Hepatocyte (in vitro differentiated cells): ENCODE measurements around the gene USP21. TPM values are rescaled to one million over a fixed set of nuclear protein-coding genes. Genes with fewer than 3 reads are reported as not detected.

Experiments used
- DNase-seq: peaks from one replicate; pipeline ENCODE4 v3.0.0-alpha.2; 2016; ENCODE audit warnings: low spot score
- H2AFZ ChIP-seq: fragments of 200-600 bp; sonication (generic); 2 replicates; pipeline ENCODE4 v1.6.0; 2016; ENCODE audit warnings: antibody characterized with exemption, mild to moderate bottlenecking
- H3K27ac ChIP-seq: fragments of 200-600 bp; sonication (generic); 2 replicates; pipeline ENCODE4 v1.5.1; 2016; ENCODE audit warnings: mild to moderate bottlenecking
- H3K27me3 ChIP-seq: fragments of 200-600 bp; sonication (generic); 2 replicates; pipeline ENCODE4 v1.6.1; 2016
- H3K36me3 ChIP-seq: fragments of 200-600 bp; sonication (generic); replicated peaks from 2 replicates; pipeline ENCODE4 v1.5.1; 2016; ENCODE audit warnings: low read depth; ENCODE audit not compliant: insufficient read depth
- H3K4me1 ChIP-seq: fragments of 200-600 bp; sonication (generic); 2 replicates; pipeline ENCODE4 v1.5.1; 2016; ENCODE audit warnings: mild to moderate bottlenecking, moderate library complexity; ENCODE audit not compliant: insufficient read depth
- H3K4me2 ChIP-seq: fragments of 200-600 bp; sonication (generic); 2 replicates; pipeline ENCODE4 v1.6.0; 2016
- H3K4me3 ChIP-seq: fragments of 200-600 bp; sonication (generic); 2 replicates; pipeline ENCODE4 v1.5.1; 2016; ENCODE audit warnings: mild to moderate bottlenecking
- H3K79me2 ChIP-seq: fragments of 200-600 bp; sonication (generic); 2 replicates; pipeline ENCODE4 v1.6.0; 2017; ENCODE audit warnings: mild to moderate bottlenecking
- H3K9me2 ChIP-seq: fragments of 200-600 bp; sonication (generic); replicated peaks from 2 replicates; pipeline ENCODE4 v1.6.0; 2017; ENCODE audit warnings: mild to moderate bottlenecking; ENCODE audit not compliant: insufficient read depth
- H3K9me3 ChIP-seq: fragments of 200-600 bp; sonication (generic); 2 replicates; pipeline ENCODE4 v1.5.1; 2016; ENCODE audit warnings: low read depth, mild to moderate bottlenecking
- H4K20me1 ChIP-seq: fragments of 200-600 bp; sonication (generic); 2 replicates; pipeline ENCODE4 v1.6.0; 2016; ENCODE audit warnings: mild to moderate bottlenecking; ENCODE audit not compliant: insufficient read depth, poor library complexity, severe bottlenecking
- CTCF ChIP-seq: fragments of 200-600 bp; sonication (generic); IDR thresholded peaks from 2 replicates; pipeline ENCODE4 v1.5.1; 2016; ENCODE audit warnings: antibody characterized with exemption, mild to moderate bottlenecking; ENCODE audit not compliant: poor library complexity
- EZH2 ChIP-seq: fragments of 200-600 bp; sonication (generic); IDR thresholded peaks from 2 replicates; pipeline ENCODE4 v1.6.1; 2016; ENCODE audit warnings: antibody characterized with exemption, mild to moderate bottlenecking, borderline replicate concordance
- EZH2phosphoT487 ChIP-seq: fragments of 200-600 bp; sonication (generic); IDR thresholded peaks from one replicate; pipeline ENCODE4 v1.6.1; 2018; ENCODE audit warnings: antibody characterized with exemption, mild to moderate bottlenecking, low read depth, moderate library complexity; ENCODE audit not compliant: unreplicated experiment, severe bottlenecking
- WGBS: methylation state at CpG from one replicate; pipeline ENCODE4 v1.1.6; 2016; ENCODE audit warnings: low lambda C conversion rate; ENCODE audit errors: missing lambda C conversion rate; 5-methylcytosine and 5-hydroxymethylcytosine counted together
- polyA plus RNA-seq: library from polyadenylated mRNA; unstranded; fragments of >200 nt; fragmentation: Nextera tagmentation; extraction: Ambion mirVana; gene quantifications from 2 replicates; pipeline ENCODE4 v1.2.1, GENCODE V29; 2016
- total RNA-seq: library from RNA; depleted of rRNA; stranded (reverse); fragments of >200 nt; gene quantifications from 2 replicates; pipeline ENCODE4 v1.2.3, GENCODE V29; 2014

The USP21 gene
- total and polyA plus RNA-seq, 2 experiments from 2014 or later, result 7.7 to 24.4 TPM

- peaks cover 3% of the 10 kb centered on the region for H3K79me2 ChIP-seq
- no peaks in the 10 kb centered on the region for H3K9me2 ChIP-seq
- H3K4me3 ChIP-seq, result no peak overlapping the region
- H3K27me3 ChIP-seq, result no peaks in the 10 kb centered on the region
- no peak overlapping the region for H3K4me2 ChIP-seq
- H3K9me3 ChIP-seq, result no peaks in the 10 kb centered on the region
- H4K20me1 ChIP-seq, result no peaks in the 10 kb centered on the region
- TF ChIP-seq EZH2 (no peak), EZH2phosphoT487 (no peak), CTCF (no peak)
- H3K27ac ChIP-seq, result no peak overlapping the region
- H3K4me1 ChIP-seq, result peaks cover 11% of the 10 kb centered on the region
- H2AFZ ChIP-seq, result no peak overlapping the region
- H3K36me3 ChIP-seq, result no peaks in the 10 kb centered on the region
- WGBS, result 97% methylated on average over 9 of the region's 9 CpGs
- no peak for DNase-seq
Measured at GRCh38 chr1:161168906-161169305, 9.6 kb downstream of the USP21 start.

GRCh38 chr1:161171191-161171590, 11.9 kb downstream of the USP21 start:
- H3K4me2 ChIP-seq, result no peak overlapping the region
- H3K4me1 ChIP-seq, result peaks cover 10% of the 10 kb centered on the region
- no peak overlapping the region for H3K27ac ChIP-seq
- H3K36me3 ChIP-seq, result no peaks in the 10 kb centered on the region
- TF ChIP-seq CTCF, result no peak
- H3K9me2 ChIP-seq, result no peaks in the 10 kb centered on the region
- DNase-seq, result no peak
- H3K4me3 ChIP-seq, result no peak overlapping the region
- WGBS, result 76% methylated on average over 5 of the region's 5 CpGs
- H3K79me2 ChIP-seq, result peaks cover 10% of the 10 kb centered on the region
- H3K9me3 ChIP-seq, result no peaks in the 10 kb centered on the region
- H4K20me1 ChIP-seq, result no peaks in the 10 kb centered on the region
- no peak overlapping the region for H2AFZ ChIP-seq
- no peaks in the 10 kb centered on the region for H3K27me3 ChIP-seq

- Histone ChIP-seq H3K36me3 (no peaks in the 10 kb centered on the region), H3K27ac (no peak overlapping the region)
- 93% methylated on average over 12 of the region's 12 CpGs for WGBS
Measured at GRCh38 chr1:161171696-161172095, 12.4 kb downstream of the USP21 start.

More at GRCh38 chr1:161171696-161172095, 12.4 kb downstream of the USP21 start:
- no peak for DNase-seq
- no peaks in the 10 kb centered on the region for H4K20me1 ChIP-seq
- H2AFZ ChIP-seq, result no peak overlapping the region
- H3K4me2 ChIP-seq, result no peak overlapping the region
- peaks cover 14% of the 10 kb centered on the region for H3K4me1 ChIP-seq
- no peaks in the 10 kb centered on the region for H3K9me3 ChIP-seq
- TF ChIP-seq CTCF, result no peak
- H3K79me2 ChIP-seq, result peaks cover 15% of the 10 kb centered on the region
- H3K27me3 ChIP-seq, result no peaks in the 10 kb centered on the region
- H3K9me2 ChIP-seq, result no peaks in the 10 kb centered on the region
- H3K4me3 ChIP-seq, result no peak overlapping the region
